Esophagus squamous epithelium (tissue), 4 donors: ENCODE results near the gene GPR137B.

Source experiments
- CTCF ChIP-seq, 6 experiments: fragments of 450-650 bp in 4 of 6; fragments of 200-600 bp in 2 of 6; sonication (generic) in 2 of 6; IDR thresholded peaks; one replicate each; pipeline ENCODE4 v1.5.1; 2016 to 2019; ENCODE audit warnings: antibody characterized with exemption in 6 of 6, mild to moderate bottlenecking in 4 of 6, moderate library complexity in 4 of 6
- POLR2A ChIP-seq, 4 donors: fragments of 450-650 bp; IDR thresholded peaks; one replicate each; pipeline ENCODE4 v1.6.1; 2017; ENCODE audit warnings: antibody characterized with exemption in 4 of 4, mild to moderate bottlenecking in 4 of 4, moderate library complexity in 3 of 4

GRCh38 chr1:236133802-236134201, 8.5 kb upstream of the GPR137B start:
- TF ChIP-seq CTCF (IDR thresholded peaks at IDR 0.05) (no peak), POLR2A (IDR thresholded peaks at IDR 0.05) (no peak)
